ENCODE measurements around the gene ATP8B3. TPM values are rescaled to one million over a fixed set of nuclear protein-coding genes. Genes with fewer than 3 reads are reported as not detected.

ATP8B3 gene
- total and polyA plus RNA-seq, 2 experiments from 2014 or later, result 2.1 to 6.0 TPM

GRCh38 chr19:1734321-1734966 is 77.6 kb downstream of the ATP8B3 start:
- DNase-seq (ENCODE audit: low spot score) (no peak), ATAC-seq (peak; percentile 63)
- no peak overlapping the region for H3K4me2 ChIP-seq
- H3K27me3 ChIP-seq (ENCODE audit: insufficient read depth), result peaks cover 16% of the 10 kb centered on the region; the same call in 1 of the 2 replicates
- H3F3A ChIP-seq (replicated peaks; ENCODE audit: low read depth), result no peaks in the 10 kb centered on the region
- H2AFZ ChIP-seq, result peak overlapping the region; percentile 47; the same call in 1 of the 2 replicates
- H3K4me1 ChIP-seq (ENCODE audit: insufficient read depth), result no peaks in the 10 kb centered on the region
- H3K27me3 Mint-ChIP-seq (ENCODE audit: insufficient read depth, low read depth, poor library complexity), result peaks cover 17% of the 10 kb centered on the region
- H3K79me2 ChIP-seq (replicated peaks; ENCODE audit: insufficient read depth), result no peaks in the 10 kb centered on the region
- H3K4me1 Mint-ChIP-seq, result no peaks in the 10 kb centered on the region
- H4K20me1 ChIP-seq (replicated peaks; ENCODE audit: insufficient read depth), result no peaks in the 10 kb centered on the region
- peaks cover 2% of the 10 kb centered on the region; the same call in 1 of the 3 replicates for H3K9me3 Mint-ChIP-seq
- TF ChIP-seq NANOG (IDR thresholded peaks at IDR 0.05; ENCODE audit: borderline replicate concordance) (no peak), JUNB (IDR thresholded peaks at IDR 0.05; ENCODE audit: unreplicated experiment) (no peak), ZNF331 (CRISPR knock-in tag; IDR thresholded peaks at IDR 0.05; ENCODE audit: low read depth) (no peak), CTCF (conservative IDR thresholded peaks at IDR 0.05; ENCODE audit: low read depth in 2 of 2) (no peak), POLR2AphosphoS5 (IDR thresholded peaks at IDR 0.05; ENCODE audit: low read depth) (no peak), ZNF462 (CRISPR knock-in tag; IDR thresholded peaks at IDR 0.05) (no peak), REST (IDR thresholded peaks at IDR 0.05; ENCODE audit: unreplicated experiment) (no peak), EZH2 (IDR thresholded peaks at IDR 0.05; ENCODE audit: low read depth, unreplicated experiment) (no peak), ZNF114 (CRISPR knock-in tag; IDR thresholded peaks at IDR 0.05) (no peak), ETS1 (IDR thresholded peaks at IDR 0.05) (no peak), STAT1 (IDR thresholded peaks at IDR 0.05; ENCODE audit: unreplicated experiment) (no peak), EZH2phosphoT487 (IDR thresholded peaks at IDR 0.05; ENCODE audit: unreplicated experiment) (no peak), CREB1 (CRISPR knock-in tag; IDR thresholded peaks at IDR 0.05; ENCODE audit: low read depth) (no peak)
- H3K27ac ChIP-seq (ENCODE audit: low read depth), result no peak overlapping the region
- H3K4me3 Mint-ChIP-seq, result no peak overlapping the region; the same call in 2 of the 3 replicates
- no peaks in the 10 kb centered on the region for H3K36me3 ChIP-seq (ENCODE audit: insufficient read depth)
- H3K36me3 Mint-ChIP-seq (ENCODE audit: low read depth), result no peaks in the 10 kb centered on the region
- no peak overlapping the region for H3K4me3 ChIP-seq
- H3K27ac Mint-ChIP-seq, result no peak overlapping the region
- no peaks in the 10 kb centered on the region for H3K9me2 ChIP-seq (ENCODE audit: insufficient read depth)

All from GM23338 (cell line).